Placental epithelial cell (primary cell): ENCODE measurements around the gene MGAT4B. TPM values are rescaled to one million over a fixed set of nuclear protein-coding genes. Genes with fewer than 3 reads are reported as not detected.

Experiments used
- small RNA-seq: library from RNA; depleted of rRNA; stranded (forward); fragments of <200 nt; gene quantifications from one replicate; pipeline ENCODE3, GENCODE V24; 2012
- total RNA-seq: library from RNA; depleted of rRNA; stranded (reverse); fragments of >200 nt; gene quantifications from 2 replicates; pipeline ENCODE4 v1.2.3, GENCODE V29; 2012

The MGAT4B gene
- total RNA-seq, result 79.7 and 99.2 TPM in 2 replicates

GRCh38 chr5:179806250-179807048 lies at the start of gene MGAT4B:
MGAT4B (minus strand) TSS chr5:179806866; CDS start chr5:179806583, 283 bp downstream.

GRCh38 chr5:179820483-179821297 lies 14.0 kb upstream of the MGAT4B start, which contains the start of gene SQSTM1:
SQSTM1 (plus strand) TSS chr5:179820905; CDS start chr5:179820937, 32 bp downstream.

DNA sequence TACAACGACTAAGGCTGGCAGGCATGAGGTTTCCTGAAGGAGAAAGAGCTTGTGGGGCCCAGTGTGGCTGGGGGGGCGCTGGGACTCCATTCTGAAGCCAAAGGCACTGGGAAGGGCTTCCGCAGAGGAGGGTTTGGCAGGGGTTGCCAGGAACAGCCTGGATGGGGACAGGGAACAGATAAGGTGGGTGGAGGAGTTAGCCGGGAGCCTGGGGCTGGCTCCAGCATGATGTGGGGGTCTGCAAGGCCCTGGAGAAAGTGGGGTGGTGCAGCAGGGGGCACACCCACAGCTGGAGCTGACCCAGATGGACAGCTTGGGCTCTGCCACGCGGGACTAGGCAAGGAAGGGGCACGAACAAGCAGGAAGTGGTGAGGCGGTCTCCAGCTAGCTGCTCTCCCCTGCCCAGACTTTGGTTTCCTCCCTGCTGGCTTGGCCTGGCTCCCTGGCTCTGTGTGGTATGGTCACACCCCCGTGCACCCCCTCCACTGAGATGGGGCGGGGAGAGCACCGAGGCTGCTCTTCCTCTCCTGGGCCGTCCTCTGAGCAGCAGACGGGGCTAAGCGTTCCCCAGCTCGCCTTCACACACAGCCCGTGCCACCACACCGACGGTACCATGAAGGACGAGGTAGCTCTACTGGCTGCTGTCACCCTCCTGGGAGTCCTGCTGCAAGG lies 13.1 kb downstream of the MGAT4B start, which contains the start of gene LTC4S:
TSS of gene LTC4S (plus strand) at position 519 of the 672 bp plus-strand sequence. CDS start at position 614, 95 bp downstream.

Small RNA genes lying within 50 kb of the gene (small RNA-seq; reads per million reads assigned to genes)
- gene MIR1229 (not detected), gene RF00019 (not detected)

Other genes with a start within 250 kb of the MGAT4B start
- gene HNRNPH1, start 183.2 kb downstream of the MGAT4B start, total RNA-seq, result 384 and 639 TPM in 2 replicates
- 0.39 TPM in 1 of 2 replicates, not detected in the other for gene CBY3, start 125.8 kb downstream of the MGAT4B start, total RNA-seq
- gene CANX, start 107.9 kb downstream of the MGAT4B start, total RNA-seq, result 438 and 620 TPM in 2 replicates
- 11.0 and 13.3 TPM in 2 replicates for gene MAML1, start 74.0 kb downstream of the MGAT4B start, total RNA-seq
- 1.2 TPM in 1 of 2 replicates, not detected in the other for gene LTC4S, start 12.9 kb downstream of the MGAT4B start, total RNA-seq
- 121 and 166 TPM in 2 replicates for gene SQSTM1, start 14.0 kb upstream of the MGAT4B start, total RNA-seq
- 6.2 and 26.7 TPM in 2 replicates for gene MRNIP, start 52.0 kb upstream of the MGAT4B start, total RNA-seq
- gene TBC1D9B, start 101.0 kb upstream of the MGAT4B start, total RNA-seq, result 64.0 and 96.6 TPM in 2 replicates